EL (cell line): Measurements from ENCODE around the gene ABCB8.
"Not testable (repeated sequence)": the region's sequence is repeated elsewhere in the genome, so short reads cannot be mapped to it uniquely, and the experiment has no call there.

Experiments
- DNase-seq: peaks from one replicate; pipeline ENCODE4 v3.0.0-alpha.2; 2016

The ABCB8 gene

GRCh38 chr7:151016505-151016904, 11.7 kb upstream of the ABCB8 start:
- DNase-seq = no peak

- DNase-seq = no peak
These were observed 11.3 kb upstream of the ABCB8 start for GRCh38 chr7:151016942-151017341.

GRCh38 chr7:151017370-151017952, 10.8 kb upstream of the ABCB8 start:
- no peak for DNase-seq

GRCh38 chr7:151017953-151018420, 10.3 kb upstream of the ABCB8 start:
- DNase-seq = peak; percentile 44

- peak; percentile 29 for DNase-seq
These were observed 9.7 kb upstream of the ABCB8 start for GRCh38 chr7:151018421-151019129.

GRCh38 chr7:151019130-151019447, 9.2 kb upstream of the ABCB8 start:
- no peak for DNase-seq

- DNase-seq = no peak
These were observed 8.0 kb upstream of the ABCB8 start for GRCh38 chr7:151020231-151020630.

- no peak for DNase-seq
These were observed 5.0 kb upstream of the ABCB8 start for GRCh38 chr7:151023232-151023631.

GRCh38 chr7:151024435-151025056, 3.7 kb upstream of the ABCB8 start, which contains the start of gene ATG9B:
TSS of gene ATG9B (minus strand) at chr7:151024494. CDS start at chr7:151024423, 71 bp downstream.
- no peak for DNase-seq

- DNase-seq = peak; percentile 27
These were observed 2.2 kb upstream of the ABCB8 start for GRCh38 chr7:151025924-151026671.

GRCh38 chr7:151026771-151027727, 1.2 kb upstream of the ABCB8 start:
- DNase-seq = not testable (repeated sequence)

GRCh38 chr7:151027728-151028130, 521 bp upstream of the ABCB8 start:
- DNase-seq = not testable (repeated sequence)

- DNase-seq = no peak
These were observed 775 bp downstream of the ABCB8 start for GRCh38 chr7:151028948-151029501.

GRCh38 chr7:151031011-151031410, 2.8 kb downstream of the ABCB8 start:
- DNase-seq = no peak

GRCh38 chr7:151032936-151033863, 5.0 kb downstream of the ABCB8 start:
- no peak for DNase-seq

- no peak for DNase-seq
These were observed 5.6 kb downstream of the ABCB8 start for GRCh38 chr7:151033864-151034249.

GRCh38 chr7:151034312-151035025, 6.2 kb downstream of the ABCB8 start:
- DNase-seq = no peak

GRCh38 chr7:151035026-151035717, 6.9 kb downstream of the ABCB8 start:
- no peak for DNase-seq

- DNase-seq = no peak
These were observed 7.7 kb downstream of the ABCB8 start for GRCh38 chr7:151035902-151036301.
